ENCODE measurements around the gene OPCML.

The OPCML gene

GRCh38 chr11:133081730-133082452 lies 450.4 kb downstream of the OPCML start:
- TF ChIP-seq CTCF (IDR thresholded peaks at IDR 0.05; ENCODE audit: borderline replicate concordance, insufficient read depth, low read depth, low read length), result no peak
- H3K4me3 ChIP-seq (ENCODE audit: low read depth, low read length), result no peak overlapping the region

DNA sequence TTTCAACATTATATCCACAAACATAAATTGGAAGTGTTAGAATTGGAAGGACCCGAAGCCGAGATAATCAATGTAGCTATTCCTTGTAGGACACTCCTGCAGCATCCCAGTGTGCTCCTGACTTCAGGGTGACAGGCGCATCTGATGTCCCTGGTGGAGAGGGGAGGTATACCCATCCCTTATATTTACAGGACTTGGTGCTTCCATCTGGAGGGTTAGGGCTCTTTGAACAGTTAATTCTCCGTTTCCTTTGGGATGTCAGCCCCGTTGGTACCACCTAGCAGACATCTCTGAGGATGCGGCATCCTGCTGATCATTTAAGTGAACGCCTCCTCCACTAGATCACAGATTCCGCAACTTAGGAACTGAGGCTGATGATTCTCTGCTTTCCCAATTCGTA lies 451.3 kb downstream of the OPCML start:
- no peak overlapping the region for H3K4me3 ChIP-seq (ENCODE audit: low read depth, low read length)
- no peak for TF ChIP-seq CTCF (IDR thresholded peaks at IDR 0.05; ENCODE audit: borderline replicate concordance, insufficient read depth, low read depth, low read length)

- peak; percentile 81 for TF ChIP-seq CTCF (IDR thresholded peaks at IDR 0.05; ENCODE audit: borderline replicate concordance, insufficient read depth, low read depth, low read length)
- H3K4me3 ChIP-seq (ENCODE audit: low read depth, low read length), result no peak overlapping the region
Observed at GRCh38 chr11:133078591-133079404, 453.5 kb downstream of the OPCML start.

GRCh38 chr11:133078012-133078411 lies 454.3 kb downstream of the OPCML start:
- no peak for TF ChIP-seq CTCF (IDR thresholded peaks at IDR 0.05; ENCODE audit: borderline replicate concordance, insufficient read depth, low read depth, low read length)
- H3K4me3 ChIP-seq (ENCODE audit: low read depth, low read length), result no peak overlapping the region

DNA sequence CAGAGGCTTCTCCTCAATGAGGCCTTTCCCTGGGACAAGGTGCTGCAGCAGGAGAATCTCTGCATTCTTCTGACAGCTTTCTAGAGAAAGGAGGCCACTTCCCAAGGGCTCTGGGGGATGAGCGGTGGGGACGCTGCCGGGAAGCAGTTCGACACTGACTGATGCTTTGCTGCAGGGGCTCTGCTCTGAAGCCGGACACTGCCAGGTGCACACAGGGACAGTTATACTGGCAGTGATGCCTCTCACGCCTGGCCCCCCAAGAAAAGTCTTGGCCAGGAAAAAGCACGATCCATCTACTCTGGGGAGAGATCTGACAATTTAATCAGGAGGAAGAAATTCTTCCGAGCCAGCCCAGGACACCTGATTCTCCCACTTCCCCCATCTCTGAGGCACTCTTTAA lies 456.9 kb downstream of the OPCML start:
- TF ChIP-seq CTCF (IDR thresholded peaks at IDR 0.05; ENCODE audit: borderline replicate concordance, insufficient read depth, low read depth, low read length), result no peak

GRCh38 chr11:133072858-133073582 lies 459.3 kb downstream of the OPCML start:
- TF ChIP-seq CTCF (IDR thresholded peaks at IDR 0.05; ENCODE audit: borderline replicate concordance, insufficient read depth, low read depth, low read length), result no peak
- H3K4me3 ChIP-seq (ENCODE audit: low read depth, low read length), result no peak overlapping the region

More for the DNA sequence above, 456.9 kb downstream of the OPCML start:
- H3K4me3 ChIP-seq (ENCODE audit: low read depth, low read length), result no peak overlapping the region
